ENCODE results near the gene SPATA9. TPM values are rescaled to one million over a fixed set of nuclear protein-coding genes. Genes with fewer than 3 reads are reported as not detected.

The SPATA9 gene
- total RNA-seq, 1 experiment from 2014 or later, result not detected

- no peaks in the 10 kb centered on the region for H3K79me2 ChIP-seq (ENCODE audit: insufficient read depth, low read length)
- CTCF ChIA-PET, result no interaction called here
- H3K27me3 ChIP-seq (ENCODE audit: insufficient read depth, low read length), result no peaks in the 10 kb centered on the region
- intact Hi-C loops (cut with micrococcal nuclease), result no loop called here
- POLR2A ChIA-PET, result no interaction called here
- no peak for DNase-seq (ENCODE audit: low read depth, low spot score)
- H3K9me3 ChIP-seq (ENCODE audit: control insufficient read depth in 1 of 2, insufficient read depth in 1 of 2, low read depth in 1 of 2, low read length in 2 of 2), result no peaks in the 10 kb centered on the region
- RAD21 ChIA-PET (ENCODE audit: low non-redundant PET in 1 of 2, low total read pairs in 2 of 2, uncharacterized antibody in 2 of 2, unreplicated experiment in 2 of 2), result no interaction called here
- H3K4me2 ChIP-seq (ENCODE audit: low read length), result no peak overlapping the region
- H3K27ac ChIP-seq (ENCODE audit: low read depth, low read length), result no peak overlapping the region
- H3K9ac ChIP-seq (ENCODE audit: low read length), result no peak overlapping the region
- no peaks in the 10 kb centered on the region for H3K9me2 ChIP-seq (ENCODE audit: insufficient read depth)
- H4K20me1 ChIP-seq (ENCODE audit: insufficient read depth), result no peaks in the 10 kb centered on the region
- no peak overlapping the region for H2AFZ ChIP-seq (ENCODE audit: low read depth, low read length, poor library complexity, severe bottlenecking)
- ATAC-seq, result no peak
- no peak for TF ChIP-seq CEBPB (IDR thresholded peaks at IDR 0.05; ENCODE audit: low read depth)
- TF ChIP-seq MAX (IDR thresholded peaks at IDR 0.05), result no peak
- no peak for TF ChIP-seq CTCF (IDR thresholded peaks at IDR 0.05 in 2 of 3, conservative IDR thresholded peaks at IDR 0.05 in 1 of 3; ENCODE audit: borderline replicate concordance in 1 of 3, insufficient read depth in 1 of 3, low read depth in 2 of 3, low read length in 2 of 3)
- no peak for TF ChIP-seq ATF3 (IDR thresholded peaks at IDR 0.05)
- no peak for TF ChIP-seq ZFX (IDR thresholded peaks at IDR 0.05)
- TF ChIP-seq EZH2 (IDR thresholded peaks at IDR 0.05), result no peak
- no peak for TF ChIP-seq YY1 (IDR thresholded peaks at IDR 0.05; ENCODE audit: extremely low read depth, insufficient replicate concordance, low read depth, low read length)
- no peak for TF ChIP-seq ZNF274 (IDR thresholded peaks at IDR 0.05; ENCODE audit: low read depth, low read length)
- no peak for TF ChIP-seq EGR1 (IDR thresholded peaks at IDR 0.05; ENCODE audit: low read depth)
- no peak for TF ChIP-seq SRF (IDR thresholded peaks at IDR 0.05; ENCODE audit: low read depth)
- TF ChIP-seq ELF1 (IDR thresholded peaks at IDR 0.05; ENCODE audit: borderline replicate concordance, low read depth), result no peak
- TF ChIP-seq RAD21 (IDR thresholded peaks at IDR 0.05; ENCODE audit: low read depth), result no peak
- TF ChIP-seq TCF7L2 (IDR thresholded peaks at IDR 0.05; ENCODE audit: borderline replicate concordance, extremely low read depth, insufficient read depth, insufficient read length), result no peak
- no peak for TF ChIP-seq FOSL1 (IDR thresholded peaks at IDR 0.05; ENCODE audit: low read depth)
- TF ChIP-seq POLR2AphosphoS5 (IDR thresholded peaks at IDR 0.05; ENCODE audit: low read depth, low read length), result no peak
- H3K4me1 ChIP-seq (ENCODE audit: control insufficient read depth in 1 of 2, insufficient read depth in 2 of 2, low read length in 2 of 2), result no peaks in the 10 kb centered on the region
- no peak overlapping the region for H3K4me3 ChIP-seq (replicated peaks in 1 of 2; ENCODE audit: low read depth in 1 of 2, low read length in 2 of 2)
- BruUV-seq (replicated peaks), result no TSS peak
- H3K36me3 ChIP-seq (ENCODE audit: control insufficient read depth in 1 of 2, insufficient read depth in 2 of 2, low read length in 2 of 2), result no peaks in the 10 kb centered on the region
These were observed 3.9 kb upstream of the SPATA9 start for GRCh38 chr5:95686651-95687050.

All from HCT116 (cell line).